BJ (cell line): Measurements from ENCODE around the gene SMIM35. TPM values are rescaled to one million over a fixed set of nuclear protein-coding genes. Genes with fewer than 3 reads are reported as not detected.

Source experiments
- CTCF ChIA-PET: fragments of 350-600 bp; formaldehyde crosslinking; extraction: SDS; loops from one replicate; lab custom pipeline; 2021; ENCODE audit warnings: antibody characterized with exemption, inconsistent platforms; lab: Yijun Ruan, JAX
- POLR2A ChIA-PET: fragments of 300-600 bp; sonication (Branson Sonifier 250); formaldehyde crosslinking; extraction: SDS; loops from one replicate; lab custom pipeline; 2021; ENCODE audit warnings: antibody characterized with exemption; lab: Charles Lee
- DNase-seq: peaks from one replicate; pipeline ENCODE4 v3.0.0-alpha.2; 2011; ENCODE audit warnings: low read depth
- H3K27me3 ChIP-seq: 2 replicates; pipeline ENCODE4 v1.6.0; 2011; ENCODE audit warnings: low read length; ENCODE audit not compliant: control insufficient read depth, insufficient read depth
- H3K36me3 ChIP-seq: 2 replicates; pipeline ENCODE4 v1.5.1; 2011; ENCODE audit warnings: low read length; ENCODE audit not compliant: control insufficient read depth, insufficient read depth
- H3K4me3 ChIP-seq: 2 replicates; pipeline ENCODE4 v1.5.1; 2011; ENCODE audit warnings: low read depth, mild to moderate bottlenecking, control low read depth, low read length
- polyA plus RNA-seq: library from polyadenylated mRNA; depleted of rRNA; stranded (reverse); fragments of >200 nt; gene quantifications from 2 replicates; pipeline ENCODE4 v1.2.3, GENCODE V29; 2011
- TF ChIP-seq, protein P1 (sequence below): IDR thresholded peaks from 2 replicates; pipeline ENCODE4 v1.5.1; 2011; ENCODE audit warnings: low read depth, mild to moderate bottlenecking, control low read depth, inconsistent platforms, low read length, moderate library complexity; ENCODE audit not compliant: insufficient read depth

The SMIM35 gene
- polyA plus RNA-seq, 1 experiment, result not detected

- CTCF ChIA-PET, result interaction anchor here (0.6 kb wide), 1 partner anchor 129 kb away, joined by 3 read pairs; no protein-coding TSS in a partner anchor
- Histone ChIP-seq H3K27me3 (no peaks in the 10 kb centered on the region), H3K36me3 (no peaks in the 10 kb centered on the region), H3K4me3 (no peak overlapping the region)
- DNase-seq, result no peak
- TF ChIP-seq, protein P1, sequence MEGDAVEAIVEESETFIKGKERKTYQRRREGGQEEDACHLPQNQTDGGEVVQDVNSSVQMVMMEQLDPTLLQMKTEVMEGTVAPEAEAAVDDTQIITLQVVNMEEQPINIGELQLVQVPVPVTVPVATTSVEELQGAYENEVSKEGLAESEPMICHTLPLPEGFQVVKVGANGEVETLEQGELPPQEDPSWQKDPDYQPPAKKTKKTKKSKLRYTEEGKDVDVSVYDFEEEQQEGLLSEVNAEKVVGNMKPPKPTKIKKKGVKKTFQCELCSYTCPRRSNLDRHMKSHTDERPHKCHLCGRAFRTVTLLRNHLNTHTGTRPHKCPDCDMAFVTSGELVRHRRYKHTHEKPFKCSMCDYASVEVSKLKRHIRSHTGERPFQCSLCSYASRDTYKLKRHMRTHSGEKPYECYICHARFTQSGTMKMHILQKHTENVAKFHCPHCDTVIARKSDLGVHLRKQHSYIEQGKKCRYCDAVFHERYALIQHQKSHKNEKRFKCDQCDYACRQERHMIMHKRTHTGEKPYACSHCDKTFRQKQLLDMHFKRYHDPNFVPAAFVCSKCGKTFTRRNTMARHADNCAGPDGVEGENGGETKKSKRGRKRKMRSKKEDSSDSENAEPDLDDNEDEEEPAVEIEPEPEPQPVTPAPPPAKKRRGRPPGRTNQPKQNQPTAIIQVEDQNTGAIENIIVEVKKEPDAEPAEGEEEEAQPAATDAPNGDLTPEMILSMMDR, result no peak
- POLR2A ChIA-PET, result no interaction called here
Measured at GRCh38 chr11:118006153-118006534, 80.6 kb downstream of the SMIM35 start.

DNA sequence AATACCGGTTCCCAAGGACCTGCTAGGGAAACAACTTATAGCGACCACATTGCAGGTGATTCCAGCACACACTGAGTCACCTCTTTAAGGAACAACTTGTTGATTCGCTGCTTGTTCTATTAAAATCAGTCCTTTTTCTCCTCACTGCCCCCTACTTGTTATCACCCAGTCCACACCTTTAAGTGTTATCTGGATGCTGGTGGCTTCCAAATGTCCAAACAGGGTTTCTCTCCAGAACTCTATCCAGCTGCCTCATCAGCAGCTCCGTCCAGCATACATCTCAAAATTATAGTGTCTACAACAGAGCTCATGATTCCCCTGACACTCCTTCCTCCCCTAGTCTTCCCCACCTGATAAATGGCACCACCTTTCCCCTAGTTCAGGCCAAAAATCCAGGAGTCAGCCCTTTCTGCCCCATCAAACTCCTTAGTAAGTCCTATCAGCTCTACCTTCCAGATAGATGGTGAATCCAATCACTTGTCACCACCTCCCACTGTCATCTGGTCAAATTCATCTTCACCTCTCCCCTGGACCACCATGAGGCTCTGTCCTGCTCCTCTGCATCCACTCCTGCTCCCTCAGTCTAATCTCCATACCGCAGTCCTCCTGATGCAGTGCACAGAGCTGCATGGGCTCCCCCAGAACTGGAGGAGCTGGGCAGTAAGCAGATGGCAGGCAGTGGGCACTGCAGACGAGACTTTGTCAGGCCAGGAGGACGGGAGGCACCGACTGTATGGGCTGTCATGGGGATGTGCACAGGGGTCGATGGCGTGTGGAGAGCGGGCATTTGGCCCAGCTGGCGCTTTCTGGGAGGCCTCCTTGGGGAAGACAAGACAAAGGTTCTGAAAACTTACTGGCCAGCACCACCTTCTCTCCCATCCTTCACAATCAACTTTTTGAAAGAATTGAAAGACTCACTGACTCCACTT lies 81.3 kb downstream of the SMIM35 start:
- no peaks in the 10 kb centered on the region for H3K27me3 ChIP-seq
- no peaks in the 10 kb centered on the region for H3K36me3 ChIP-seq
- no peak overlapping the region for H3K4me3 ChIP-seq
- ChIA-PET CTCF (interaction anchor here (0.6 kb wide), 1 partner anchor 129 kb away, joined by 3 read pairs; no protein-coding TSS in a partner anchor), POLR2A (no interaction called here)
- no peak for DNase-seq
- TF ChIP-seq, protein P1, result no peak

- TF ChIP-seq, protein P1, result no peak
- ChIA-PET CTCF (no interaction called here), POLR2A (no interaction called here)
- no peak for DNase-seq
- H3K36me3 ChIP-seq, result no peaks in the 10 kb centered on the region
- no peak overlapping the region for H3K4me3 ChIP-seq
- H3K27me3 ChIP-seq, result no peaks in the 10 kb centered on the region
Measured at GRCh38 chr11:118004543-118005223, 82.1 kb downstream of the SMIM35 start.

- H3K27me3 ChIP-seq, result no peaks in the 10 kb centered on the region
- TF ChIP-seq, protein P1, result no peak
- H3K4me3 ChIP-seq, result no peak overlapping the region
- CTCF ChIA-PET, result no interaction called here
- H3K36me3 ChIP-seq, result no peaks in the 10 kb centered on the region
- POLR2A ChIA-PET, result no interaction called here
- no peak for DNase-seq
Measured at GRCh38 chr11:118003456-118003855, 83.3 kb downstream of the SMIM35 start.
